ENCODE results near the gene RHPN2. TPM values are rescaled to one million over a fixed set of nuclear protein-coding genes. Genes with fewer than 3 reads are reported as not detected.
"Not testable (repeated sequence)": the region's sequence is repeated elsewhere in the genome, so short reads cannot be mapped to it uniquely, and the experiment has no call there.

The RHPN2 gene
- total and polyA plus RNA-seq, 2 of the 8 experiments (the other 6 are each of a cell fraction or from before 2014, with no cell fraction given), result 22.8 to 31.1 TPM

GRCh38 chr19:33026602-33027001, 38.1 kb downstream of the RHPN2 start:
- peaks cover 0 to 29% of the 10 kb centered on the region in 2 experiments; a peak in 3 of 4 replicates for H3K79me2 ChIP-seq (ENCODE audit: control insufficient read depth in 1 of 2, insufficient read depth in 2 of 2, low read length in 2 of 2)
- not testable (repeated sequence) for H2BK5ac ChIP-seq (ENCODE audit: low read depth, low read length); H2BK12ac ChIP-seq (ENCODE audit: low read depth, low read length); H3K4me2 ChIP-seq (ENCODE audit: insufficient read depth in 1 of 2, low read depth in 2 of 2, low read length in 2 of 2); FAIRE-seq; H3K79me1 ChIP-seq (ENCODE audit: low read depth, low read length); H2BK20ac ChIP-seq (ENCODE audit: low read length); H2BK120ac ChIP-seq (replicated peaks; ENCODE audit: low read depth, low read length); H3K56ac ChIP-seq (replicated peaks; ENCODE audit: insufficient read length, low read depth, low read length); H3K4ac ChIP-seq (replicated peaks; ENCODE audit: insufficient read length, low read depth, low read length); H2AK5ac ChIP-seq (ENCODE audit: low read depth, low read length); DNase-seq (ENCODE audit: low read depth in 1 of 2, low spot score in 2 of 2); H4K20me1 ChIP-seq (replicated peaks in 1 of 2; ENCODE audit: control insufficient read depth in 1 of 2, insufficient read depth in 2 of 2, low read length in 2 of 2); H4K91ac ChIP-seq (replicated peaks; ENCODE audit: insufficient read length, low read length); H3K27ac ChIP-seq (ENCODE audit: low read depth, low read length); H3K4me3 ChIP-seq (ENCODE audit: extremely low read depth in 1 of 4, insufficient read depth in 2 of 4, low read depth in 3 of 4, low read length in 4 of 4); H3K23ac ChIP-seq (ENCODE audit: insufficient read length); H2AFZ ChIP-seq (ENCODE audit: low read length); H4K8ac ChIP-seq (ENCODE audit: extremely low read depth, insufficient read depth, low read length); H3K18ac ChIP-seq (ENCODE audit: extremely low read depth, low read length); H3K27me3 ChIP-seq (replicated peaks in 1 of 4; ENCODE audit: control insufficient read depth in 3 of 4, extremely low read depth in 1 of 4, insufficient read depth in 3 of 4, low read length in 3 of 4); H3K9ac ChIP-seq (replicated peaks in 1 of 4; ENCODE audit: extremely low read depth in 1 of 4, low read depth in 3 of 4, low read length in 3 of 4); H4K5ac ChIP-seq (ENCODE audit: insufficient read length, low read depth, low read length); H3K14ac ChIP-seq (ENCODE audit: insufficient read length); H3K23me2 ChIP-seq (ENCODE audit: low read depth, low read length); H2BK15ac ChIP-seq (ENCODE audit: low read length)
- H3K4me1 ChIP-seq (replicated peaks in 1 of 4; ENCODE audit: control insufficient read depth in 3 of 4, insufficient read depth in 4 of 4, low read length in 3 of 4), result peaks cover 4 to 17% (median 11%) of the 10 kb centered on the region in 4 experiments
- CTCF ChIA-PET (ENCODE audit: partially characterized antibody), result interaction anchor here (0.7 to 1.6 kb wide), 2 partner anchors 8 to 12 kb away, joined by 3 to 6 read pairs; no protein-coding TSS in a partner anchor
- peaks cover 0 to 10% (median 5%) of the 10 kb centered on the region in 4 experiments; a peak in 4 of 8 replicates for H3K36me3 ChIP-seq (ENCODE audit: control insufficient read depth in 2 of 4, insufficient read depth in 4 of 4, low read length in 3 of 4)
- POLR2A ChIA-PET (ENCODE audit: partially characterized antibody), result interaction anchor here (0.9 kb wide), 1 partner anchor 9 kb away, joined by 3 read pairs; no protein-coding TSS in a partner anchor
- H3K9me3 ChIP-seq (ENCODE audit: insufficient read depth in 2 of 2, low read depth in 1 of 2, low read length in 1 of 2), result peaks cover 10% of the 10 kb centered on the region in 2 experiments; a peak in 3 of 4 replicates
- 86% methylated on average over 5 of the region's 5 CpGs; no CpG with 5 or more reads in 1 of the 2 experiments for WGBS, 2 experiments (ENCODE audit: extremely low coverage in 1 of 2, insufficient coverage in 1 of 2, insufficient read length in 1 of 2, insufficient replicate concordance in 2 of 2, low coverage in 1 of 2, low lambda C conversion rate in 2 of 2, missing lambda C conversion rate in 1 of 2)
